HEK293 (cell line): ENCODE results near the gene FGF22.

Source experiments
- HOXA7 ChIP-seq: sonication (generic); formaldehyde crosslinking; IDR thresholded peaks from 2 replicates; pipeline ENCODE4 v1.8.1; 2022; ENCODE audit warnings: missing genetic modification reagents, borderline replicate concordance
- KLF16 ChIP-seq: fragments of 450-650 bp; formaldehyde crosslinking; IDR thresholded peaks from 2 replicates; pipeline ENCODE4 v1.5.1; 2017; ENCODE audit warnings: missing biosample characterization, missing genetic modification characterization
- KLF8 ChIP-seq: fragments of 450-650 bp; formaldehyde crosslinking; IDR thresholded peaks from 2 replicates; pipeline ENCODE4 v1.5.1; 2016; ENCODE audit warnings: missing biosample characterization, missing genetic modification characterization
- MEIS1 ChIP-seq: sonication (generic); formaldehyde crosslinking; IDR thresholded peaks from 2 replicates; pipeline ENCODE4 v1.8.1; 2022; ENCODE audit warnings: missing genetic modification reagents, mild to moderate bottlenecking, borderline replicate concordance
- SALL2 ChIP-seq: fragments of 450-650 bp; formaldehyde crosslinking; IDR thresholded peaks from 2 replicates; pipeline ENCODE4 v1.5.0; 2017; ENCODE audit warnings: missing biosample characterization, mild to moderate bottlenecking, missing genetic modification characterization, borderline replicate concordance
- SCRT1 ChIP-seq: fragments of 450-650 bp; formaldehyde crosslinking; IDR thresholded peaks from 2 replicates; pipeline ENCODE4 v1.5.1; 2016; ENCODE audit warnings: missing biosample characterization, missing genetic modification characterization, borderline replicate concordance
- TCF7L2 ChIP-seq: IDR thresholded peaks from 2 replicates; pipeline ENCODE4 v1.6.1; 2011; ENCODE audit warnings: low read depth, mild to moderate bottlenecking, inconsistent platforms, low read length, moderate library complexity, borderline replicate concordance
- ZBTB17 ChIP-seq: fragments of 450-650 bp; formaldehyde crosslinking; IDR thresholded peaks from 2 replicates; pipeline ENCODE4 v1.5.1; 2016; ENCODE audit warnings: missing biosample characterization, missing genetic modification characterization
- ZNF169 ChIP-seq: fragments of 450-650 bp; formaldehyde crosslinking; IDR thresholded peaks from 2 replicates; pipeline ENCODE4 v1.5.1; 2016; ENCODE audit warnings: missing biosample characterization, missing genetic modification characterization
- ZNF223 ChIP-seq: fragments of 450-650 bp; formaldehyde crosslinking; IDR thresholded peaks from 2 replicates; pipeline ENCODE4 v1.5.1; 2016; ENCODE audit warnings: missing biosample characterization, missing genetic modification characterization
- ZNF311 ChIP-seq: fragments of 450-650 bp; formaldehyde crosslinking; IDR thresholded peaks from 2 replicates; pipeline ENCODE4 v1.5.1; 2017; ENCODE audit warnings: missing biosample characterization, missing genetic modification characterization, borderline replicate concordance
- ZNF530 ChIP-seq: fragments of 450-650 bp; formaldehyde crosslinking; IDR thresholded peaks from 2 replicates; pipeline ENCODE4 v1.5.1; 2016; ENCODE audit warnings: low read depth, missing biosample characterization, missing genetic modification characterization
- ZNF548 ChIP-seq: fragments of 450-650 bp; formaldehyde crosslinking; IDR thresholded peaks from 2 replicates; pipeline ENCODE4 v1.5.1; 2016; ENCODE audit warnings: missing biosample characterization, missing genetic modification characterization
- ZNF558 ChIP-seq: fragments of 450-650 bp; formaldehyde crosslinking; IDR thresholded peaks from 2 replicates; pipeline ENCODE4 v1.5.1; 2016; ENCODE audit warnings: missing biosample characterization, missing genetic modification characterization
- ZNF701 ChIP-seq: fragments of 450-650 bp; formaldehyde crosslinking; IDR thresholded peaks from 2 replicates; pipeline ENCODE4 v1.5.1; 2016; ENCODE audit warnings: missing biosample characterization, missing genetic modification characterization
- ZNF785 ChIP-seq: fragments of 450-650 bp; formaldehyde crosslinking; IDR thresholded peaks from 2 replicates; pipeline ENCODE4 v1.5.1; 2016; ENCODE audit warnings: missing biosample characterization, missing genetic modification characterization
- ZNF837 ChIP-seq: fragments of 450-650 bp; formaldehyde crosslinking; IDR thresholded peaks from 2 replicates; pipeline ENCODE4 v1.5.1; 2016; ENCODE audit warnings: missing biosample characterization, missing genetic modification characterization
- ZSCAN30 ChIP-seq: fragments of 450-650 bp; IDR thresholded peaks from 2 replicates; pipeline ENCODE4 v1.5.1; 2018; ENCODE audit warnings: missing biosample characterization, mild to moderate bottlenecking, missing genetic modification characterization, moderate library complexity
- TF ChIP-seq, protein P1 (sequence below): fragments of 450-650 bp; formaldehyde crosslinking; IDR thresholded peaks from 2 replicates; pipeline ENCODE4 v1.5.1; 2016; ENCODE audit warnings: missing biosample characterization, missing genetic modification characterization, borderline replicate concordance
- TF ChIP-seq, protein P2 (sequence below): fragments of 450-650 bp; formaldehyde crosslinking; IDR thresholded peaks from 2 replicates; pipeline ENCODE4 v1.5.1; 2016; ENCODE audit warnings: missing biosample characterization, missing genetic modification characterization
- TF ChIP-seq, protein P3 (sequence below): fragments of 450-650 bp; formaldehyde crosslinking; IDR thresholded peaks from 2 replicates; pipeline ENCODE4 v1.5.1; 2016; ENCODE audit warnings: missing biosample characterization, missing genetic modification characterization, low read depth
- TF ChIP-seq, protein P4 (sequence below): fragments of 450-650 bp; formaldehyde crosslinking; IDR thresholded peaks from 2 replicates; pipeline ENCODE4 v1.5.1; 2017; ENCODE audit warnings: missing biosample characterization, missing genetic modification characterization
- TF ChIP-seq, protein P5 (sequence below): fragments of 450-650 bp; formaldehyde crosslinking; IDR thresholded peaks from 2 replicates; pipeline ENCODE4 v1.5.1; 2016; ENCODE audit warnings: missing biosample characterization, missing genetic modification characterization
- TF ChIP-seq, protein P6 (sequence below): fragments of 450-650 bp; formaldehyde crosslinking; IDR thresholded peaks from 2 replicates; pipeline ENCODE4 v1.5.1; 2016; ENCODE audit warnings: missing biosample characterization, missing genetic modification characterization
- TF ChIP-seq, protein P7 (sequence below): fragments of 450-650 bp; formaldehyde crosslinking; IDR thresholded peaks from 2 replicates; pipeline ENCODE4 v1.5.1; 2016; ENCODE audit warnings: missing biosample characterization, missing genetic modification characterization

Gene FGF22

DNA sequence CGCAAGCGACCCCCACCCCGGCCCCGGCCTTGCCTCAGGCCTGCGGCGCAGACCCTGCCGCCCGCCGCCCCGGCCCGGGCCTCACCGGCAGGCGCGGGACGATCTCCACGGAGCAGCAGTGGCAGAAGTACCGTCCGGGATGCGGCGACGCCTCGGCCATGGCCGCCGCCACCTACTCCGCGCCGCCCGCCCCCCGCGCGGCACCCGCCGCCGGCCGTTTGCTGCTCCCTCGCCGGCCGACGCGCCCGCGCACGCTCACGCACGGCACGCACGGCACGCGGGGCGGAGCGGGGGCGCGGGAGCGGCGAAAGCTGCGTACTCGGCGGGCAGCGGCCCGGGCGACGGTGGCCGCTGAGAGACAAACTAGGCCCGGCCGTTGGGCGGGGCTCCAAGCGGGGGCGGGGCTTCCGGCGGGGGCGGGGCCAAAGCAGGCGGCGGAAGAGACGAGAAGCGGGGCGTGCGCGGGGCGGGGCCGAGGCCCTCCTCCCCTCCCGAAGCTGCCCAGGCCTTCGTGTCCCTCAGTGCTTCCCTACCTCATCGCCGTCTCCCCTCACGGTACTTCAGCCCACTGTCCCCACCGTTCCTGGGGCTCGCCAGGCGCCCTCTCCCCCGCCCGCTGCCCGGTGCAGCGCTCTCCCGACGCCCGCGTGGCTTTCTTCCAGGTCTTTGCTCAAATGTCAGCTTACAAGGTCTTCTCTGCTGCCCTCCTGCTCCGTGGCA lies 23.4 kb downstream of the FGF22 start, which contains the start of gene RNF126 (continued):
- TF ChIP-seq ZNF548 (tag by site-specific recombination) (no peak), ZNF169 (tag by site-specific recombination) (no peak), HOXA7 (CRISPR knock-in tag) (no peak), ZNF530 (tag by site-specific recombination) (no peak), KLF16 (tag by site-specific recombination) (0 out of 2 replicates have a peak, but pooled peaks have one; percentile 39), ZBTB17 (no peak), KLF8 (tag by site-specific recombination) (peak; percentile 89), ZNF785 (tag by site-specific recombination) (no peak), ZNF223 (tag by site-specific recombination) (no peak), TCF7L2 (no peak), SALL2 (tag by site-specific recombination) (no peak), ZSCAN30 (no peak), ZNF311 (no peak), SCRT1 (tag by site-specific recombination) (no peak), ZNF701 (tag by site-specific recombination) (no peak), MEIS1 (CRISPR knock-in tag) (no peak), ZNF558 (no peak), ZNF837 (tag by site-specific recombination) (no peak)
- TF ChIP-seq, protein P1, sequence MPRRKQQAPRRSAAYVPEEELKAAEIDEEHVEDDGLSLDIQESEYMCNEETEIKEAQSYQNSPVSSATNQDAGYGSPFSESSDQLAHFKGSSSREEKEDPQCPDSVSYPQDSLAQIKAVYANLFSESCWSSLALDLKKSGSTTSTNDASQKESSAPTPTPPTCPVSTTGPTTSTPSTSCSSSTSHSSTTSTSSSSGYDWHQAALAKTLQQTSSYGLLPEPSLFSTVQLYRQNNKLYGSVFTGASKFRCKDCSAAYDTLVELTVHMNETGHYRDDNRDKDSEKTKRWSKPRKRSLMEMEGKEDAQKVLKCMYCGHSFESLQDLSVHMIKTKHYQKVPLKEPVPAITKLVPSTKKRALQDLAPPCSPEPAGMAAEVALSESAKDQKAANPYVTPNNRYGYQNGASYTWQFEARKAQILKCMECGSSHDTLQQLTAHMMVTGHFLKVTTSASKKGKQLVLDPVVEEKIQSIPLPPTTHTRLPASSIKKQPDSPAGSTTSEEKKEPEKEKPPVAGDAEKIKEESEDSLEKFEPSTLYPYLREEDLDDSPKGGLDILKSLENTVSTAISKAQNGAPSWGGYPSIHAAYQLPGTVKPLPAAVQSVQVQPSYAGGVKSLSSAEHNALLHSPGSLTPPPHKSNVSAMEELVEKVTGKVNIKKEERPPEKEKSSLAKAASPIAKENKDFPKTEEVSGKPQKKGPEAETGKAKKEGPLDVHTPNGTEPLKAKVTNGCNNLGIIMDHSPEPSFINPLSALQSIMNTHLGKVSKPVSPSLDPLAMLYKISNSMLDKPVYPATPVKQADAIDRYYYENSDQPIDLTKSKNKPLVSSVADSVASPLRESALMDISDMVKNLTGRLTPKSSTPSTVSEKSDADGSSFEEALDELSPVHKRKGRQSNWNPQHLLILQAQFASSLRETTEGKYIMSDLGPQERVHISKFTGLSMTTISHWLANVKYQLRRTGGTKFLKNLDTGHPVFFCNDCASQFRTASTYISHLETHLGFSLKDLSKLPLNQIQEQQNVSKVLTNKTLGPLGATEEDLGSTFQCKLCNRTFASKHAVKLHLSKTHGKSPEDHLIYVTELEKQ (tag by site-specific recombination) = no peak
- TF ChIP-seq, protein P2, sequence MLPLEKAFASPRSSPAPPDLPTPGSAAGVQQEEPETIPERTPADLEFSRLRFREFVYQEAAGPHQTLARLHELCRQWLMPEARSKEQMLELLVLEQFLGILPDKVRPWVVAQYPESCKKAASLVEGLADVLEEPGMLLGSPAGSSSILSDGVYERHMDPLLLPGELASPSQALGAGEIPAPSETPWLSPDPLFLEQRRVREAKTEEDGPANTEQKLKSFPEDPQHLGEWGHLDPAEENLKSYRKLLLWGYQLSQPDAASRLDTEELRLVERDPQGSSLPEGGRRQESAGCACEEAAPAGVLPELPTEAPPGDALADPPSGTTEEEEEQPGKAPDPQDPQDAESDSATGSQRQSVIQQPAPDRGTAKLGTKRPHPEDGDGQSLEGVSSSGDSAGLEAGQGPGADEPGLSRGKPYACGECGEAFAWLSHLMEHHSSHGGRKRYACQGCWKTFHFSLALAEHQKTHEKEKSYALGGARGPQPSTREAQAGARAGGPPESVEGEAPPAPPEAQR (tag by site-specific recombination) = no peak
- TF ChIP-seq, protein P3, sequence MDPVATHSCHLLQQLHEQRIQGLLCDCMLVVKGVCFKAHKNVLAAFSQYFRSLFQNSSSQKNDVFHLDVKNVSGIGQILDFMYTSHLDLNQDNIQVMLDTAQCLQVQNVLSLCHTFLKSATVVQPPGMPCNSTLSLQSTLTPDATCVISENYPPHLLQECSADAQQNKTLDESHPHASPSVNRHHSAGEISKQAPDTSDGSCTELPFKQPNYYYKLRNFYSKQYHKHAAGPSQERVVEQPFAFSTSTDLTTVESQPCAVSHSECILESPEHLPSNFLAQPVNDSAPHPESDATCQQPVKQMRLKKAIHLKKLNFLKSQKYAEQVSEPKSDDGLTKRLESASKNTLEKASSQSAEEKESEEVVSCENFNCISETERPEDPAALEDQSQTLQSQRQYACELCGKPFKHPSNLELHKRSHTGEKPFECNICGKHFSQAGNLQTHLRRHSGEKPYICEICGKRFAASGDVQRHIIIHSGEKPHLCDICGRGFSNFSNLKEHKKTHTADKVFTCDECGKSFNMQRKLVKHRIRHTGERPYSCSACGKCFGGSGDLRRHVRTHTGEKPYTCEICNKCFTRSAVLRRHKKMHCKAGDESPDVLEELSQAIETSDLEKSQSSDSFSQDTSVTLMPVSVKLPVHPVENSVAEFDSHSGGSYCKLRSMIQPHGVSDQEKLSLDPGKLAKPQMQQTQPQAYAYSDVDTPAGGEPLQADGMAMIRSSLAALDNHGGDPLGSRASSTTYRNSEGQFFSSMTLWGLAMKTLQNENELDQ (tag by site-specific recombination) = no peak
- TF ChIP-seq, protein P4, sequence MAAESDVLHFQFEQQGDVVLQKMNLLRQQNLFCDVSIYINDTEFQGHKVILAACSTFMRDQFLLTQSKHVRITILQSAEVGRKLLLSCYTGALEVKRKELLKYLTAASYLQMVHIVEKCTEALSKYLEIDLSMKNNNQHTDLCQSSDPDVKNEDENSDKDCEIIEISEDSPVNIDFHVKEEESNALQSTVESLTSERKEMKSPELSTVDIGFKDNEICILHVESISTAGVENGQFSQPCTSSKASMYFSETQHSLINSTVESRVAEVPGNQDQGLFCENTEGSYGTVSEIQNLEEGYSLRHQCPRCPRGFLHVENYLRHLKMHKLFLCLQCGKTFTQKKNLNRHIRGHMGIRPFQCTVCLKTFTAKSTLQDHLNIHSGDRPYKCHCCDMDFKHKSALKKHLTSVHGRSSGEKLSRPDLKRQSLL (tag by site-specific recombination) = no peak
- TF ChIP-seq, protein P5, sequence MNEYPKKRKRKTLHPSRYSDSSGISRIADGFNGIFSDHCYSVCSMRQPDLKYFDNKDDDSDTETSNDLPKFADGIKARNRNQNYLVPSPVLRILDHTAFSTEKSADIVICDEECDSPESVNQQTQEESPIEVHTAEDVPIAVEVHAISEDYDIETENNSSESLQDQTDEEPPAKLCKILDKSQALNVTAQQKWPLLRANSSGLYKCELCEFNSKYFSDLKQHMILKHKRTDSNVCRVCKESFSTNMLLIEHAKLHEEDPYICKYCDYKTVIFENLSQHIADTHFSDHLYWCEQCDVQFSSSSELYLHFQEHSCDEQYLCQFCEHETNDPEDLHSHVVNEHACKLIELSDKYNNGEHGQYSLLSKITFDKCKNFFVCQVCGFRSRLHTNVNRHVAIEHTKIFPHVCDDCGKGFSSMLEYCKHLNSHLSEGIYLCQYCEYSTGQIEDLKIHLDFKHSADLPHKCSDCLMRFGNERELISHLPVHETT = no peak
- TF ChIP-seq, protein P6, sequence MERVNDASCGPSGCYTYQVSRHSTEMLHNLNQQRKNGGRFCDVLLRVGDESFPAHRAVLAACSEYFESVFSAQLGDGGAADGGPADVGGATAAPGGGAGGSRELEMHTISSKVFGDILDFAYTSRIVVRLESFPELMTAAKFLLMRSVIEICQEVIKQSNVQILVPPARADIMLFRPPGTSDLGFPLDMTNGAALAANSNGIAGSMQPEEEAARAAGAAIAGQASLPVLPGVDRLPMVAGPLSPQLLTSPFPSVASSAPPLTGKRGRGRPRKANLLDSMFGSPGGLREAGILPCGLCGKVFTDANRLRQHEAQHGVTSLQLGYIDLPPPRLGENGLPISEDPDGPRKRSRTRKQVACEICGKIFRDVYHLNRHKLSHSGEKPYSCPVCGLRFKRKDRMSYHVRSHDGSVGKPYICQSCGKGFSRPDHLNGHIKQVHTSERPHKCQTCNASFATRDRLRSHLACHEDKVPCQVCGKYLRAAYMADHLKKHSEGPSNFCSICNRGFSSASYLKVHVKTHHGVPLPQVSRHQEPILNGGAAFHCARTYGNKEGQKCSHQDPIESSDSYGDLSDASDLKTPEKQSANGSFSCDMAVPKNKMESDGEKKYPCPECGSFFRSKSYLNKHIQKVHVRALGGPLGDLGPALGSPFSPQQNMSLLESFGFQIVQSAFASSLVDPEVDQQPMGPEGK (tag by site-specific recombination) = peak; percentile 69
- TF ChIP-seq, protein P7, sequence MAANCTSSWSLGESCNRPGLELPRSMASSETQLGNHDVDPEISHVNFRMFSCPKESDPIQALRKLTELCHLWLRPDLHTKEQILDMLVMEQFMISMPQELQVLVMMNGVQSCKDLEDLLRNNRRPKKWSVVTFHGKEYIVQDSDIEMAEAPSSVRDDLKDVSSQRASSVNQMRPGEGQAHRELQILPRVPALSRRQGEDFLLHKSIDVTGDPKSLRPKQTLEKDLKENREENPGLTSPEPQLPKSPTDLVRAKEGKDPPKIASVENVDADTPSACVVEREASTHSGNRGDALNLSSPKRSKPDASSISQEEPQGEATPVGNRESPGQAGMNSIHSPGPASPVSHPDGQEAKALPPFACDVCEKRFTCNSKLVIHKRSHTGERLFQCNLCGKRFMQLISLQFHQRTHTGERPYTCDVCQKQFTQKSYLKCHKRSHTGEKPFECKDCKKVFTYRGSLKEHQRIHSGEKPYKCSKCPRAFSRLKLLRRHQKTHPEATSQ (tag by site-specific recombination) = no peak
